ENCODE results near the gene GPC3. TPM values are rescaled to one million over a fixed set of nuclear protein-coding genes. Genes with fewer than 3 reads are reported as not detected.

GPC3 gene
- total RNA-seq, 4 donors from 2014 or later: 1.2 to 13.3 (median 8.0) TPM

GRCh38 chrX:133699023-133699728, 286.2 kb downstream of the GPC3 start:
- Histone ChIP-seq H3K4me3 (no peak overlapping the region), H3K9me3 (no peaks in the 10 kb centered on the region), H3K36me3 (no peaks in the 10 kb centered on the region), H3K27ac (replicated peaks in 1 of 4) (no peak overlapping the region), H3K27me3 (peaks cover 0 to 4% (median 0%) of the 10 kb centered on the region in 4 donors), H3K4me1 (no peaks in the 10 kb centered on the region)
- 74% methylated on average over 7 of the region's 7 CpGs for WGBS
- no peak for TF ChIP-seq POLR2A (IDR thresholded peaks at IDR 0.05; ENCODE audit: low read depth)
- no peak for TF ChIP-seq POLR2AphosphoS5 (IDR thresholded peaks at IDR 0.05)
- no peak for TF ChIP-seq CTCF (IDR thresholded peaks at IDR 0.05)
- TF ChIP-seq EP300 (IDR thresholded peaks at IDR 0.05): no peak
- DNase-seq (ENCODE audit: extremely low spot score): no peak
- intact Hi-C loops (cut with DNase I): no loop called here

DNA sequence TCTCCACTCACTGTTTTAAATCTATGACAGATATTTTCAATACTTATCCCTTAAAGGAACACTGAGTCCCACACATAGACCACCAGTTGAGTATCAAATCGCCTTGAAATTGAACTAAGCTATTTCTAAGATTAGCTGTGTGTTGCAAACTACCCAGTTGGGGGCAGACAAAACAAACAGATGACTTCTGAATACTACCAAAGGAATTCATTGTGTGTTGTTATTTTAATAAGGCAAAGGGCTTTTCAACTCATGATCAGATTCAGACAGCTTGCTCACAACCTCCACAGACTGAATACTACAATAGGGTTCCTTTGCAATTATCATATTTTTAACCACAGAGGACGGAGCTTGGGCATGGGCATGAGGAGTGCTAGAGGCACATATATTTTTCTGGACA, 287.1 kb downstream of the GPC3 start:
- Histone ChIP-seq H3K27me3 (peaks cover 0 to 4% (median 0%) of the 10 kb centered on the region in 4 donors), H3K9me3 (no peaks in the 10 kb centered on the region), H3K4me1 (no peaks in the 10 kb centered on the region), H3K4me3 (no peak overlapping the region), H3K36me3 (no peaks in the 10 kb centered on the region), H3K27ac (replicated peaks in 1 of 4) (no peak overlapping the region)
- no peak for TF ChIP-seq POLR2AphosphoS5 (IDR thresholded peaks at IDR 0.05)
- DNase-seq (ENCODE audit: extremely low spot score): no peak
- WGBS: 39% methylated on average over 2 of the region's 2 CpGs
- intact Hi-C loops (cut with DNase I): no loop called here

DNA sequence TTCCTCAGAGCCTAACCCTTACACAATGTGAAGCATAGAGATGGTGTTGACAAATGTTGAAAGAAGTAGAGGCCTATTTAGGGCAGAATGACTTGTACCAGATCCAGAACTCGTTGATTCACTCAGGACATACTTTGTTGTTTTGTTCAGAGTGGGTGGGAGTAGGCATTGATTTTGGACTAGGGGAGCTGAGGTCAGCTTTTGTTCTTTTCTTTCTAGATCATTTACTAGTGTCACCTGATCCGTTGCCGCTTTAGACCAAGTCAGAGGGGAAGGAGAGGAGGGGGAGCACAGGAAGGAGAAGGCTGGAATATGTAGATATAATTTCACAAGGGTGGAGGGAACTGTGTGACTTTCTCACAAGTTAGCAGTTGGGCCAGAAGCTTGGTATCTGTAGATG, 287.7 kb downstream of the GPC3 start:
- intact Hi-C loops (cut with DNase I): no loop called here
- TF ChIP-seq POLR2AphosphoS5 (IDR thresholded peaks at IDR 0.05) (no peak), POLR2A (IDR thresholded peaks at IDR 0.05; ENCODE audit: low read depth) (no peak), CTCF (IDR thresholded peaks at IDR 0.05) (no peak), EP300 (IDR thresholded peaks at IDR 0.05) (no peak)
- peaks cover 0 to 4% (median 0%) of the 10 kb centered on the region in 4 donors for H3K27me3 ChIP-seq

DNA sequence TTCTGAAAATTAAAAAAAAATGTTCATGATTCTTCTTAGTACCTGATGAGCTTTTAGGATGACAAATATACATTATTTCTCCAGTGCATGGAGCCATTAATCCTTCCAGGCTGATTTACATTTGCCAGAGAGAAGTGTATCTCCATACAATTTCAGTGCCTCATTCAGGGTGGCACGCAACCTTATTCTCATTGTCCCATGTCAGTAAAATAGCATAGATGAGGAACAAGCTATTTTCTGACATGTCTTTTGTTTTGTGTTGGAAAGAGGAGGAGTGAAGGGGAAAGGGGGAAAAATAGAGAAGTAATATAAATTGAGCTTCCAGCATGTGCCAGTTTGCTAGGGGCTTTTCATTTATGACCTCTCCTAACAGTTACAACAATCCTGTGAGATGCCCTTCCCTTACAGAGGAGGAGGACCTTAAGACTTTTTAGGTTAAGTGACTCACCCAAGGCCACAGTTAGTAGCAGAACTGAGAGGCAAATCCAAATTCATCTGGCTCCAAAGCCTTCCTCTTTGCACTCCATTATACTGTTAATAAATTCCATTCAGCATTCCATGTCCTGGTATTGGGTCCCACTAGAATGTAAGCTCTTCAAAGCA, 295.3 kb downstream of the GPC3 start:
- Histone ChIP-seq H3K27me3 (no peaks in the 10 kb centered on the region), H3K9me3 (no peaks in the 10 kb centered on the region), H3K4me3 (no peak overlapping the region), H3K36me3 (no peaks in the 10 kb centered on the region), H3K4me1 (no peaks in the 10 kb centered on the region), H3K27ac (replicated peaks in 1 of 4) (no peak overlapping the region)
- intact Hi-C loops (cut with DNase I): no loop called here
- WGBS: 88% methylated on average over 1 of the region's 1 CpG
- no peak for DNase-seq (ENCODE audit: extremely low spot score)
- no peak for TF ChIP-seq EP300 (IDR thresholded peaks at IDR 0.05)
- TF ChIP-seq POLR2AphosphoS5 (IDR thresholded peaks at IDR 0.05): no peak
- no peak for TF ChIP-seq POLR2A (IDR thresholded peaks at IDR 0.05; ENCODE audit: low read depth)
- no peak for TF ChIP-seq CTCF (IDR thresholded peaks at IDR 0.05)

More for the DNA sequence above, 287.7 kb downstream of the GPC3 start:
- Histone ChIP-seq H3K9me3 (no peaks in the 10 kb centered on the region), H3K4me3 (no peak overlapping the region), H3K36me3 (no peaks in the 10 kb centered on the region), H3K27ac (replicated peaks in 1 of 4) (no peak overlapping the region), H3K4me1 (no peaks in the 10 kb centered on the region)
- 38% methylated on average over 3 of the region's 3 CpGs for WGBS
- DNase-seq (ENCODE audit: extremely low spot score): no peak

DNA sequence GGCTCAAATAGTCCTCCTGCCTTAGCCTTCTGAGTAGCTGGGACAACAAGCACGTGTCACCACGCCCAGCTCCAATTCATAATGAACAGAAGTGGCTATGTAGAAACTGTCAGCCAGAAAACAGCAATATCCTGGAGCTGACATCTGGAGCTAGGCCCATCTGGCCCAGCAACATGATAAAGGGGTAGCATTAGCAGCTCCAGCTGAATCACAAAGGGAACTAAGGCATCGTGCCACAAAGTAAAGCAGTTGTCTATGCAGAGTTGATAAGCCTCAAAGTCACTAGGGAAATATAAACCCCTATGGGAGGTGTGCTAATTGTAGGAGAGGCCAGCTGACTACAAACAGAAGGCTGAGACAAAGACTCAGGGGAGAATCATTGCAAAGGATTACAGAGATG, 299.6 kb downstream of the GPC3 start:
- Histone ChIP-seq H3K27me3 (no peaks in the 10 kb centered on the region), H3K36me3 (no peaks in the 10 kb centered on the region), H3K9me3 (no peaks in the 10 kb centered on the region), H3K4me1 (no peaks in the 10 kb centered on the region), H3K4me3 (no peak overlapping the region), H3K27ac (replicated peaks in 1 of 4) (no peak overlapping the region)
- intact Hi-C loops (cut with DNase I): no loop called here
- 50% methylated on average over 3 of the region's 3 CpGs for WGBS
- no peak for TF ChIP-seq POLR2A (IDR thresholded peaks at IDR 0.05; ENCODE audit: low read depth)
- TF ChIP-seq EP300 (IDR thresholded peaks at IDR 0.05): no peak
- no peak for DNase-seq (ENCODE audit: extremely low spot score)

Data from esophagus muscularis mucosa (tissue), 4 donors.